ENCODE results near the gene TSEN54. TPM values are rescaled to one million over a fixed set of nuclear protein-coding genes. Genes with fewer than 3 reads are reported as not detected.

TSEN54 gene
- total RNA-seq, 1 experiment from 2014 or later: 42.6 TPM

- peaks cover 34% of the 10 kb centered on the region for H3K4me1 ChIP-seq (replicated peaks; ENCODE audit: insufficient read depth)
- CTCF ChIA-PET: interaction anchor here (1.0 kb wide), 1 partner anchor 102 kb away, joined by 3 read pairs; no protein-coding TSS in a partner anchor
Observed at GRCh38 chr17:75530837-75531720, 14.8 kb downstream of the TSEN54 start.

GRCh38 chr17:75531721-75532072 is 15.4 kb downstream of the TSEN54 start:
- H2AFZ ChIP-seq: no peak overlapping the region
- H3K4me1 ChIP-seq (replicated peaks; ENCODE audit: insufficient read depth): peaks cover 32% of the 10 kb centered on the region
- H3K4me3 ChIP-seq: no peak overlapping the region
- BruUV-seq (replicated peaks): no TSS peak
- H3F3A ChIP-seq (ENCODE audit: insufficient read depth, low read depth): peaks cover 24% of the 10 kb centered on the region; the same call in 1 of the 2 replicates
- ChIA-PET CTCF (interaction anchor here (0.6 to 1.0 kb wide), 2 partner anchors 72 to 101 kb away, joined by 3 to 7 read pairs; no protein-coding TSS in a partner anchor), POLR2A (ENCODE audit: unreplicated experiment) (interaction anchor here (0.5 to 1.9 kb wide), 8 partner anchors 18 to 452 kb away, joined by 3 to 24 read pairs (median 5); no protein-coding TSS in a partner anchor)
- H3K79me2 ChIP-seq (ENCODE audit: low read depth): peaks cover 58% of the 10 kb centered on the region
- H3K27me3 ChIP-seq (ENCODE audit: insufficient read depth, low read depth): no peaks in the 10 kb centered on the region
- intact Hi-C loops (cut with micrococcal nuclease; ENCODE audit: unreplicated experiment): loop anchor here (1.0 to 5.0 kb wide), 2 partner anchors 18 to 116 kb away; a partner anchor contains a TSS
- TF ChIP-seq EZH2 (IDR thresholded peaks at IDR 0.05; ENCODE audit: low read depth) (no peak), CTCF (conservative IDR thresholded peaks at IDR 0.05) (no peak)
- H4K20me1 ChIP-seq (ENCODE audit: insufficient read depth): no peaks in the 10 kb centered on the region; the same call in 1 of the 2 replicates
- peak overlapping the region; percentile 68 for H3K4me2 ChIP-seq
- peak overlapping the region; percentile 89 for H3K27ac ChIP-seq
- peaks cover 4% of the 10 kb centered on the region; the same call in 1 of the 2 replicates for H3K36me3 ChIP-seq (ENCODE audit: low read depth)
- DNase-seq: peak; percentile 87 to 92
- H3K9me3 ChIP-seq (ENCODE audit: insufficient read depth, low read depth): no peaks in the 10 kb centered on the region
- H3K9me2 ChIP-seq (ENCODE audit: insufficient read depth): no peaks in the 10 kb centered on the region

More at GRCh38 chr17:75530837-75531720, 14.8 kb downstream of the TSEN54 start:
- H4K20me1 ChIP-seq (ENCODE audit: insufficient read depth): no peaks in the 10 kb centered on the region; the same call in 1 of the 2 replicates
- no peak overlapping the region for H2AFZ ChIP-seq
- H3K4me3 ChIP-seq: no peak overlapping the region
- peak overlapping the region; percentile 68 for H3K4me2 ChIP-seq
- no peaks in the 10 kb centered on the region for H3K9me2 ChIP-seq (ENCODE audit: insufficient read depth)
- H3K27me3 ChIP-seq (ENCODE audit: insufficient read depth, low read depth): no peaks in the 10 kb centered on the region
- H3K79me2 ChIP-seq (ENCODE audit: low read depth): peaks cover 63% of the 10 kb centered on the region
- DNase-seq: peak in 1 of 2 experiments; percentile 23
- TF ChIP-seq EZH2 (IDR thresholded peaks at IDR 0.05; ENCODE audit: low read depth): no peak
- TF ChIP-seq CTCF (conservative IDR thresholded peaks at IDR 0.05): no peak
- TSS peak; percentile 88 for BruUV-seq (replicated peaks)
- H3K36me3 ChIP-seq (ENCODE audit: low read depth): peaks cover 4% of the 10 kb centered on the region; the same call in 1 of the 2 replicates
- POLR2A ChIA-PET (ENCODE audit: unreplicated experiment): interaction anchor here (0.7 to 1.9 kb wide), 2 partner anchors 18 to 57 kb away, joined by 3 to 24 read pairs; no protein-coding TSS in a partner anchor
- H3K27ac ChIP-seq: peak overlapping the region; percentile 89
- intact Hi-C loops (cut with micrococcal nuclease; ENCODE audit: unreplicated experiment): loop anchor here (1.0 to 5.0 kb wide), 2 partner anchors 18 to 116 kb away; a partner anchor contains a TSS
- peaks cover 30% of the 10 kb centered on the region; the same call in 1 of the 2 replicates for H3F3A ChIP-seq (ENCODE audit: insufficient read depth, low read depth)
- no peaks in the 10 kb centered on the region for H3K9me3 ChIP-seq (ENCODE audit: insufficient read depth, low read depth)

GRCh38 chr17:75535119-75535537 is 18.8 kb downstream of the TSEN54 start:
- ChIA-PET CTCF (no interaction called here), POLR2A (ENCODE audit: unreplicated experiment) (no interaction called here)
- Histone ChIP-seq H3K4me2 (no peak overlapping the region), H3K9me2 (ENCODE audit: insufficient read depth) (no peaks in the 10 kb centered on the region), H3K9me3 (ENCODE audit: insufficient read depth, low read depth) (no peaks in the 10 kb centered on the region), H3K4me3 (no peak overlapping the region), H3K79me2 (ENCODE audit: low read depth) (peaks cover 27% of the 10 kb centered on the region), H3F3A (ENCODE audit: insufficient read depth, low read depth) (peaks cover 18% of the 10 kb centered on the region; the same call in 1 of the 2 replicates), H3K27ac (no peak overlapping the region), H4K20me1 (ENCODE audit: insufficient read depth) (no peaks in the 10 kb centered on the region), H3K4me1 (replicated peaks; ENCODE audit: insufficient read depth) (peaks cover 20% of the 10 kb centered on the region), H2AFZ (no peak overlapping the region), H3K36me3 (ENCODE audit: low read depth) (peaks cover 4% of the 10 kb centered on the region; the same call in 1 of the 2 replicates), H3K27me3 (ENCODE audit: insufficient read depth, low read depth) (no peaks in the 10 kb centered on the region)
- no peak for DNase-seq
- intact Hi-C loops (cut with micrococcal nuclease; ENCODE audit: unreplicated experiment): no loop called here
- BruUV-seq (replicated peaks): no TSS peak
- TF ChIP-seq CTCF (conservative IDR thresholded peaks at IDR 0.05) (no peak), EZH2 (IDR thresholded peaks at IDR 0.05; ENCODE audit: low read depth) (no peak)

Data from PC-9 (cell line).